Fibroblast of skin of left quadriceps (primary cell): ENCODE measurements around the gene SSUH2.

Experiments used
- DNase-seq, 2 experiments: peaks; one replicate each; pipeline ENCODE4 v3.0.0-alpha.2; 2013; ENCODE audit warnings: low read depth in 2 of 2

Gene SSUH2

DNA sequence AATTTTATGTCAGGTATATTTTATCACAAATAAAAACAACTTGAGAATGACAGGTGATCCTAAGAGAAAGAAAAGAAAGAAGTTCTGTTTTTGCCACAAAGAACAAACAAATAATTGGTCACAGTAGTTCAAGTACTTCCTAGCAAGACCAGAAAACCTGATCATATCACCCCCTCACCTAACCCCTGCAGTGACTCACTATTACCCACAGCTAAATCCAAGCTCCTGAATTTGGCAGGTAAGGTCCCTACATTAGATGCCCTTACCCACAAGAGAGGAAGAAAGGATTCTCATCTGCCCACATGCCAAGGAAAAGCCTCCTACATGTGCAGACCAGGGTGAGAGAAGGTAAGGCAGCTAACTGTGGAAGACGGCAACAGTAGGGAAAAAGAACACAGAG, 4.4 kb downstream of the SSUH2 start:
- no peak for DNase-seq

DNA sequence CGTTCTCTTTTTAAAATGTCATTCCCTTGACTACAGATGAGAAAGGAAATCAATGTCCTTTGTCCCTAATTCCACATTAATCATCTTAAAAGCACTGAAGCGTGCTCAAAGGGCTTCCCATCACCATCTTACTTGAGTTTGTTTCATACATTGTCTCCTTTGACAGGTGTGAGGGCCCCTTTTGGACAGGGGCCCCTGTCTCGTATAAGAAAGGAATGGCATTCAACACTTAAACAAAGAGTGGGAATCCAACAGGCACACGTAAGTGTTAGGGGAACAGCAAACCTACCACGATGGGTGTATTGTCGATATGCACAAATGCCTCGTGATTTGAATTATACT, 5.0 kb downstream of the SSUH2 start:
- no peak for DNase-seq

DNA sequence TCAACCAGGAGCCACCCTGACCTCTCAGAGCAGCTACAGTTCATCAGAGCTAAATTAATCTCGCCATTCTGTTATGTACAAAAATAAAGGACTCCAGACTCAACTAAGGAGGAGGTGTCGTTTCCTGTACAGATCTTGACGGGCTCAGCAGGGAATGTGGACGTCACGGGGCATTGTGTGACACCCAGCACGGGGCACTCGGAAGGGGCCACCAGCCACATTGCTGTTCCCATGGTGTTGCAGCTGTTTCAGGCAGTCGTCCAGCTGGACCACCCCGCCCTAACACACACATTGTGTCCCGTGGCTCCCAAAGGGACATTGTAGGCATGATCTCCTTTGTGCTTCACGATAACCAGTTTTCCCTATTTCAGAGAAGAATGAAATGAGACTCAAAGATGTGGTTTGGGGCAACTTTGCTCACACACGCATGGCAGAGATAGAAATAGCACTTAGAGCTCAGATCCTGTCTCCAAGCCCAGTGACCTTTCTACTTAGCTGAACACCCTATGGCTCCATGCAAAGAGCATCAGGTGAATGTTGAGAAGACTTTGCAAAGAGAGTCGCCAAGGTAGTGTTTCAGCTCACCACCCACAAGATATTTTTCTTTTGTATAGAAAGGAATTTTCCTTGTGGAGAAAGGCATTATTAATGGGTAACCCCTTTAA, 5.5 kb downstream of the SSUH2 start:
- no peak for DNase-seq

DNA sequence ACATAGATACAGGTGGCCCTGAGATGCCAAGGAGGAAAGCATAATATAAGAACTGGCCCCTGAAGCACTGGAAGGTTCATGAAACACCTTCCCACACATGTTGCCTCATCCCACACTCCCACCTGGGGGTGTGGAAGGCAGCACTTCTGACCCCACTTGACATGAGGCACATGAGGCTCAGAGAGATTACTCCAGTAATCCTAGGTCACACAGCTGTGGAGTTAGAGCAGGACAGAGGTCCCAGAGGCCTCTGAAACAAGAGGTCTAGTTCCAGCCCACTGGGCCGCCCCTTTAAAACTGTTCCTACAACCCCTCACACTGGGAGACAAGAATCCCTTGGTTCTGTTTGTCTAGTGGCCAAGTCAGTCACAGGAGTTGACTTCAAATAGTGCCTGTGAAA, 7.2 kb downstream of the SSUH2 start:
- no peak for DNase-seq

- DNase-seq = no peak
These were observed 9.0 kb downstream of the SSUH2 start for GRCh38 chr3:8635631-8636030.

- no peak for DNase-seq
These were observed 9.5 kb downstream of the SSUH2 start for GRCh38 chr3:8635125-8635524.

DNA sequence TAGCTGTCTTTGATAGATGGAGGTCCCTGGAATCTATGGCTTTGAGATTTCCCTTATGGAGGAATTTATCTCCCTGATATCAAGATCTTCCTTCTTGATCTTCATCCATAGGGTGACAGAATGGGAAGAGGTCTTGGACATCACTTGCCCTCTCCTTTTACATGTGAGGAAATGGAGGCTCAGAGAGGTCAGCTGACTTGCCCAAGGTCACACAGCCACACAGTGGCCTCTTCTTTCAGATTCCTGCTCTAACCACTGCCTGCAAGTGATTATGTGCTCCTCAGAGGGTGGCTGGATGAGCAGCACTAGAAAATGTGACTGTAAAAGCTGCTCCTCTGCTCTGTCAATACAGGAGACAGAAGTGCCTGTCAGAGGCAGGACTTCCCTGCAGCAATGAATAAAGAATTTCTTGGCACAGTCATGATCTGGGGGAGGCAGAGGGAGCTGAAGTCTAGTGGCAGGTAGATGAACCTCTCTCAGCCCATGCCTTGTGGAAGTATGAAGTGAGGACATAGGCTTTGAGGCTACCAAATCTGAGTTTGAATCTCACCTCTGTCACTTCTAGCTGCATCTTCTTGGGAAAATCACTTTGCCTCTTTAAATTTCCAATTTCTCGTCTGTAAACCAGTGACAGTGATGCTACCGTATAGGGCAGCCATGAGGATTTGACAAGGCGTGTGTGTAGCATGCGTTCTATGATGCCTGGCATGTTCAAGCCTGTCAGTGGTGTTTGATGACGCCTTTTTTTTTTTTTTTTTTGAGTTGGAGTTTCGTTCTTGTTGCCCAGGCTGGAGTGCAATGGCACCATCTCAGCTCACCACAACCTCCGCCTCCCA, 12.0 kb downstream of the SSUH2 start:
- DNase-seq = no peak

DNA sequence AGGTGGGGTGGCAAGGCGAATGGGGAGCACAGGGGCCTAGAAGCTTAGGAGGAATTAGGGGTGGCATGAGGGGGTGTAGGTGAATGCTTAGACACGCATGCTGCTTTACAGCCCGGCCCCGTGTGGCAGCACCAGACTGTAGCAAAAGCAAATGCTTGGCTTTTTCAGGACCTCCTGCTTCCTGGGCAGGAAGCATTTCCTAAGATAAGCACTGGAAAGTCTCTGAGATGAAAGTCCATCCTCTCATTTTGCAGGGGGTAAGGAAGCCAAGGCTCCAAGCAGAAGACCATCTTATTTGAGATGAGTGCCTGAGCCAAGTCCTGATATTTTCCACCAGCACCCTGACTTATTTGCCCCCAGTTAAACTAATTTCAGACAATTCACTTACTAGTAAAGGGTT, 12.9 kb downstream of the SSUH2 start:
- no peak for DNase-seq

GRCh38 chr3:8629151-8630021, 15.2 kb downstream of the SSUH2 start:
- DNase-seq = no peak

- DNase-seq = no peak
These were observed 16.6 kb downstream of the SSUH2 start for GRCh38 chr3:8627949-8628348.

- no peak for DNase-seq
These were observed 17.2 kb downstream of the SSUH2 start for GRCh38 chr3:8627201-8627940.

- no peak for DNase-seq
These were observed 18.6 kb downstream of the SSUH2 start for GRCh38 chr3:8625991-8626390.

DNA sequence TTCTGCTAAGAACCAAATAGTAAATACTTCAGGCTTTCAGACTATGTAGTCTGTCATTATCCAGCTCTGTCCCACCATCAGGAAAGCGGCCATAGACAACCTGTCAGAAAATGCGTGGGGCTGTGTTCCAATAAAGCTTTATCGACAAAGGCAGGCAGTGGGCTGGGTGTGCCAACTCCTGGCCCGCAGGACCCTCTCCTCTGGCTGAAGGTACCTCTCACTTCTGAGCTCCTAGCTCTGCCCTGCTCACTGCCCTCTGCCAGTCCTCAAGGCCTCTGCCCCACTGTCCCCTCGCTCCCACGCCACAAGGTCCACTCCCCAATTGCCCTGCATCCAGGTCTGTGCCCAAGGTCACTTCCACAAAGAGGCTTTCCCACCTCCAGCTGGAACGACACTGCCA, 20.0 kb downstream of the SSUH2 start:
- DNase-seq = no peak

DNA sequence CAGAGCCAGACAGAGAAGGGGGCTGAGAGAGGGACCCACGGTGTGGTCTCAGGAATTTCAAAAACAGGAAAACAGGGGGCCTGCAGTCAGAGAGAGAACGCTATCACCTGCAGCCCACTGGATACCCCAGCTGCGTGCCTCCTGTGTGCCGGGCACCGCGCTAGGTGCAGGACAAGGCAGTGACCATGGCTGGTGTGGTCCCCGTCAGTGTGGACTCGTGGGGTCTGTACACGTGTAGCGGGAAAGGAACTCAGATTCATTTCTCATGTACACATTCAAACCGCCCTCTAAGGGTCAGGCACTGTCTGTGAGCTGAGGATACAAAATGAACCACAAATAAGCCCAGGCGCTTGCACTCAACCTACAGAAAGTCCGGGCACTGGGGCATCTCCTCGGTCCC, 20.9 kb downstream of the SSUH2 start:
- no peak for DNase-seq

GRCh38 chr3:8622873-8623691, 21.5 kb downstream of the SSUH2 start:
- peak; percentile 41 to 47 for DNase-seq

DNA sequence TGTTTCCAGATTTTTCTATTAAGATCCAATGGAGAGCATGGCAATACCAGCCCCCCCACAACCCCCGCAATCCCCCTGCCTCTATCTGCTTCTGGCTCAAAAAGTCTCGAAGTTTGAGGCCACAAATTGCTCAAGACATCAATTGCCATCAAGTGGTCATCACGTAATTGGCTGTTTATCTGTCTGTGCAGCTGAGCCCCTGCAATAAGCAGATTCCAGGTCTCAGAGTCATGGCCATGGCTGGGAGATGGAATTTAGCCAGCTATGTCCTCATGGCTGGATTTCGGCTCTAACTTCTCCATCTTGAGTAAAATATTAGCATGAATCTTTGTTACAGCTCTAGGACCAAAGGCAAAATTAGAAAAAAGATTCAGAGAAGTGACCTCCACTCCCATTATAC, 22.7 kb downstream of the SSUH2 start:
- peak; percentile 67 to 69 for DNase-seq

DNA sequence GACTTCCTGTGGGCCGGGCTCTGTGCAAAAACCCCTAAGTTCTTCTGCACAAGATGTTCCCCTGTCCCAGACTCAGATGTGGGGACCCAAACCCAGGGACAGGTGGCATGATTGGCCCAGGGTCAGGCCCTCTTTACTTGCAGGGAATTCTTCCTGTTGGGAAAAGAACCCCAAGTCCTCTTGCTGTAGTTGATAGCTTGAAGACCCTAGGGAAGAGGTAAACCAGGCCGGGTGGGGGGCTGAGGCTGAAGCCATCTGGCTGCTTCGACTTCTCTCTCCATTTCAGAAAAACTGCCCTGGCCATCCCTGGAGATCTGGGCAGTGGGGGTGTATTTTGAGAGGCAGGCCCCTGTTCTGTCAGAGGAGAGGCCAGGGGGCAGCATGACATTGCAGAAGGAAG, 23.5 kb downstream of the SSUH2 start:
- DNase-seq = no peak

GRCh38 chr3:8619548-8619947, 25.1 kb downstream of the SSUH2 start:
- DNase-seq = peak; percentile 40 to 49

GRCh38 chr3:8618950-8619349, 25.6 kb downstream of the SSUH2 start:
- DNase-seq = no peak

DNA sequence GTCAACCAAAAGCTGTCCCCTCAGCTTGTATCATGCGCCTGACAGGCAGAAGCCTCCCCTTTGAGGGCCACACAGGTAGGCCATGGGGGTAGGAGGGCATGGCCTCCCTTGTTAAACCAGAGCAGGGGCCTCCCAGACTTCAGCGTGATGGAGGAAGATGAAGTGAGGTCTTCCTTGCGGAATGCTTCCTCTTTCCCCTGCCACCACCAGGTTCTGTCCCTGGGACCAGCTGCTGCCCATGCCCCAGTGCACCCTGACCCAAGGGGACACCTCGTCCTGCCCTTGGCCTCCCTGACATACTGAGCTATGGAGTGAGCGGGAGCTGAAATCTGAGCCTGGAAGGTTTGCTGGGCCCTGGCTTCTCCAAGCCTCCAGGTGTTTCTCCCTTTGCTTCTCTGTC, 26.7 kb downstream of the SSUH2 start:
- no peak for DNase-seq

- DNase-seq = no peak
These were observed 33.6 kb downstream of the SSUH2 start for GRCh38 chr3:8610951-8611350.
